SHP77 treated with DMSO at 0.1 percent for 48 hours (cell line): Measurements from ENCODE around the gene ZNF780B.
"Not testable (repeated sequence)": the region's sequence is repeated elsewhere in the genome, so short reads cannot be mapped to it uniquely, and the experiment has no call there.

ENCODE experiments used
- DNase-seq: peaks from one replicate; lab custom pipeline; 2025; lab: John Stamatoyannopoulos, UW

The ZNF780B gene

GRCh38 chr19:40038047-40038446 lies 18.0 kb downstream of the ZNF780B start:
- DNase-seq: not testable (repeated sequence)

DNA sequence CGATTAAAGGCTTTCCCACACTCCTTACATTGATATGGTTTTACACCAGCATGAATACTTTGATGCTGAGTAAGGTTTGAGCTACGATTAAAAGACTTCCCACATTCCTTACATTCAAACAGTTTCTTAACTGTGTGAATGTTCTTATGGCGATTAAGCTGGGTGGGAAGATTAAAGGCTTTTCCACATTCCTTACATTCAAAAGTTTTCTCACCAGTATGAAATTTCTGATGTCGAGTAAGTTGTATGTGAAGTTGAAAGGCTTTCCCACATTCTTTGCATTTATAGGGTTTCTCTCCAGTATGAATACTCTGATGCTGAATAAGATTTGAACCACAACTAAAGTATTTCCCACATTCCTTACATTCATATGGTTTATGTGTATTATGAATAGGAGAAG lies 20.0 kb downstream of the ZNF780B start:
- no peak for DNase-seq

- no peak for DNase-seq
Measured at GRCh38 chr19:40033989-40034560, 22.0 kb downstream of the ZNF780B start.

- DNase-seq: no peak
Measured at GRCh38 chr19:40026597-40026970, 29.4 kb downstream of the ZNF780B start.

GRCh38 chr19:40025938-40026596 lies 30.0 kb downstream of the ZNF780B start:
- DNase-seq: no peak

GRCh38 chr19:40023969-40024368 lies 32.1 kb downstream of the ZNF780B start:
- no peak for DNase-seq

GRCh38 chr19:40013991-40014390 lies 42.0 kb downstream of the ZNF780B start:
- no peak for DNase-seq

DNA sequence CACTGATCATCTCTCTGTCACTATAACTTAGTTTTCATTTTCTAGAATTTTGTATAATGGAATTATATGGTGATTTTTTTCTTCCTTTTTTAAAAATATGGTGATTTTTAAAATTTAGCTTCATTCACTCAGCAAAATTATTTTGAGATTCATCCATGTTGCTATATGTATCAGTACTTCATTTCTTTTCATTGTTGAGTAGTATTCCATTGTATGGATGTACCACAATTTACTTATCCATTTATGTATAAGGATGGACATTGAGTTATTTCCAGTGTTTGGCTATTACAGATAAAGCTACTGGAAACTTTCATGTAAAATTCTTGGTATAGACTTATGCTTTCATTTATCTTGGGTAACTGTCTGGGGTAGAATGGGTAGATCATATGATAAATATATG lies 46.4 kb downstream of the ZNF780B start:
- no peak for DNase-seq

GRCh38 chr19:40006273-40006691 lies 49.7 kb downstream of the ZNF780B start:
- DNase-seq: no peak

DNA sequence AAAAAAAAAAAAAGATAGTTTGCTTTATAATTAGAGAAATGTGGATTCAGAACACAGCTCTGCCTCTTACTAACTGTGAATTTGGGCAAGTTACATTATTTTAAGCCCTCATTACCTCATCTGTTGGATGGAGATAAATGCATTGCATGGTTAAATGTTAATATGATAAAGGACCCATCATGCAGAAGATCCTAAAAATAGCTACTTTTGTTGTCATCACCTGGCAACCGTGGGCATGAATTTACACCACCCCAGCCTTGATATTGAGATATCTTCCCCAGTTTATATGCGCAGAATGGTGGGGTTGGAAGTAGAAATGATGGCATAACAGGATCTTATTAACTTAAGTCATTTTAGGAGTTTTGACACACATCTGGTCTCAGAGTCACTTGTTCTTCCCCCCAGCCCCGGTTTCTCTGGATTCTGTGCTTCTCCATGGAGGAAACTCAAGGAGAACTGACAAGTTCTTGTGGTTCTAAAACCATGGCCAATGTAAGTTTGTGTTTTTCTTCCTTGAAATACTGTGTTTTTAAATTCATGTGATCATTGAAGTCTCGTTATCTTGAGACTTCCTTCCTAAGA lies 50.2 kb downstream of the ZNF780B start:
- no peak for DNase-seq

DNA sequence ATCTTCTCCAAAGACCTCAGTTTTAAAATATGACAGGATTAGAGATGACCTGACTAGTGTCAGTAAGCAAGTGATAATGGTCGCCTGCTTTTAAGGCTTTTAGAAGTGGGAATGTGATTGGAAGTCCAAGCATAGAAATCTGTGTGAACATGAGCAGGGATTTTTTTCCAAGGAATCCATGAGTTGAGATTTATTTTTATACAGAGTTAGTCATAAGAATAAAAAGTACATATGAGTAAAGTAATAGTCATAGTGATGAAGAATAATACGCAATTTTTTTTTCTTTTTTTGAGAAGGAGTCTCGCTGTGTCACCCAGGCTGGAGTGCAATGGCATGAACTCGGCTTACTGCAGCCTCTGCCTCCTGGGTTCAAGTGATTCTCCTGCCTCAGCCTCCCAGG lies 57.5 kb downstream of the ZNF780B start:
- no peak for DNase-seq

DNA sequence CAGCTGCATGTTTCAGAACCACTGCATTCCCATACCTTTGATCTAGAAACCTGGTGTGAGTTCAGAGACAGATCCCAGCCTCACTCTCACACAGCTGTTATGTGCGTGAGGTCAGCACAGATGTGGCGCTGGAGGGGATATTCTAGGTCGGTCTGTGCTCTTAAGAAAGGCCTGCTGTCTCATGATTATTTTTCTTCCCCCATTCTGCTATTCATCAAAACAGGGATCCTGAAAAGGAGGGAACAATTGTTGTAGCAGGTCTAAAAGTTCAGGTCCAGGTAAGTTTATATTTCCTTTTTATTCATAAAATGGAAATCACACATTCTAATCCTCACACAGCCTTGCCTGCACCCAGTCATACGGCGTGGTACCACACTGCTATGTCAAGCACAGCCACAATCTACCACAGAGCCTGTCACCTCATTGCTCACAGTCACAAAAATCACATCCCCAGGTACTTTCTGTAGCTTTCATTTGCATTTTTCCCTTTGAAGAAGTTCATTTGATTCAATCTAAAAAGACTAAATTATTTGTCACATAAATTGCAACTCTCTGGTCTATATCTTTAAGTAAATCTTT lies 58.3 kb downstream of the ZNF780B start:
- DNase-seq: no peak

GRCh38 chr19:39996811-39997637 lies 59.0 kb downstream of the ZNF780B start, which contains the start of gene ZNF546:
Gene ZNF546, plus strand, starts transcription at chr19:39997060. Its CDS starts 1,267 bp downstream, at chr19:39998327.
- DNase-seq: peak; percentile 94

- DNase-seq: peak; percentile 50
Measured at GRCh38 chr19:39996218-39996810, 59.7 kb downstream of the ZNF780B start.

GRCh38 chr19:39995794-39996193 lies 60.2 kb downstream of the ZNF780B start:
- DNase-seq: no peak

- DNase-seq: no peak
Measured at GRCh38 chr19:39994361-39994760, 61.7 kb downstream of the ZNF780B start.

DNA sequence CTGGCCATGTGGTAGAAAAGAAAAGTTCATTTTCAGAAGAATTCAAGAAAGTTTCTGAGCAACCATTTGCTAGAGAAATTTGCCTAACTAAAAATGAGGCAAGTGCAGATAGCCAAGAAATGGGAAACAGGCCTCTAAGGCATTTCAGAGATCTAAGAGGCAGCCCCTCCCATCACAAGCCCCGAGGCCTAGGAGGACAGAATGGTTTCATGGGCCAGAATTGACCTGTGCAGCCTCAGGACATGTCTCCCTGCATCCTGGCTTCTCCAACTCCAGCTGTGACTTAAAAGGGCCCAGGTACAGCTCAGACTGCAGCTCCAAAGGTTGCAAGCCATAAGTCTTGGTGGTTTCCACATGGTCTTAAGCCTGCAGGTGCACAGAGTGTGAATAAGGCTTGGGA lies 62.4 kb downstream of the ZNF780B start:
- DNase-seq: no peak

GRCh38 chr19:39987596-39987995 lies 68.4 kb downstream of the ZNF780B start:
- no peak for DNase-seq

DNA sequence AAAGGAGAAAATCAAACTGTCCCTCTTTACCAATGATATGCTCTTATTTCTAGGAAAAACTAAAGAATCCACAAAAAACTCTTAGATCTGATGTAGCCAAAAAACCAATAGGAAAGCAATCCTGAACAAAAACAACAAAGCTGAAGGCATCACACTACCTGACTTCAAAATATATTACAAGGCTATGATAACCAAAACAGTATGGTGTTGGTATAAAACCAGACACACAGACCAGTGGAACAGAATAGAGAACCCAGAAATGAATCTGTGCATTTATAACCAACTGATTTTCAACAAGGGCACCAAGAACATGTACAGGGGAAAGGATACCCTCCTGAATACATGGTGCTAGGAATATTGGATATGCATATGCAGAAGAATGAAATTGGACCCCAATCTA lies 68.9 kb downstream of the ZNF780B start:
- DNase-seq: no peak

DNA sequence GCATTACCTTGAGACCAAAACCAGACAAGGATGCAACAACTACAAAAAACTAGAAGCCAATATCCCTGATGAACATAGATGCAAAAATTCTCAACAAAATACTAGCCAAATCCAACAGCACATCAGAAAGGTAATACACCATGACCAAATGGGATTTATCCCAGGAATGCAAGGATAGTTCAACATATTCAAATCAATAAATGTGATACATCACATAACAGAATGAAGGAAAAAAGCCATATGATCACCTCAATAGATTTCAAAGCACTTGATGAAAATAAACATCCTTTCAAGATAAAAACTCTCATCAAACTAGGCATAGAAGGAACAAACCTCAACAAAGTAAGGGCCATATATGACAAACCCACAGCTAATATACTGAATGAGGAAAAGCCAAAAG lies 69.4 kb downstream of the ZNF780B start:
- DNase-seq: no peak

GRCh38 chr19:39983695-39984300 lies 72.2 kb downstream of the ZNF780B start:
- DNase-seq: no peak

- no peak for DNase-seq
Measured at GRCh38 chr19:39982883-39983282, 73.1 kb downstream of the ZNF780B start.
